ENCODE measurements around the gene ATRN. TPM values are rescaled to one million over a fixed set of nuclear protein-coding genes. Genes with fewer than 3 reads are reported as not detected.

Gene ATRN
- total RNA-seq, 1 donor from 2014 or later: 8.6 TPM

GRCh38 chr20:3631534-3631933 lies 160.7 kb downstream of the ATRN start:
- H3K4me3 ChIP-seq: no peak overlapping the region
- intact Hi-C loops (cut with DNase I): no loop called here
- no peaks in the 10 kb centered on the region for H3K4me1 ChIP-seq
- TF ChIP-seq CTCF (IDR thresholded peaks at IDR 0.05): no peak
- H3K27me3 ChIP-seq: no peaks in the 10 kb centered on the region
- no peak overlapping the region for H3K27ac ChIP-seq
- DNase-seq (ENCODE audit: low spot score in 2 of 2): no peak
- H3K36me3 ChIP-seq: peaks cover 11 to 21% of the 10 kb centered on the region in 2 donors
- H3K9me3 ChIP-seq: no peaks in the 10 kb centered on the region

DNA sequence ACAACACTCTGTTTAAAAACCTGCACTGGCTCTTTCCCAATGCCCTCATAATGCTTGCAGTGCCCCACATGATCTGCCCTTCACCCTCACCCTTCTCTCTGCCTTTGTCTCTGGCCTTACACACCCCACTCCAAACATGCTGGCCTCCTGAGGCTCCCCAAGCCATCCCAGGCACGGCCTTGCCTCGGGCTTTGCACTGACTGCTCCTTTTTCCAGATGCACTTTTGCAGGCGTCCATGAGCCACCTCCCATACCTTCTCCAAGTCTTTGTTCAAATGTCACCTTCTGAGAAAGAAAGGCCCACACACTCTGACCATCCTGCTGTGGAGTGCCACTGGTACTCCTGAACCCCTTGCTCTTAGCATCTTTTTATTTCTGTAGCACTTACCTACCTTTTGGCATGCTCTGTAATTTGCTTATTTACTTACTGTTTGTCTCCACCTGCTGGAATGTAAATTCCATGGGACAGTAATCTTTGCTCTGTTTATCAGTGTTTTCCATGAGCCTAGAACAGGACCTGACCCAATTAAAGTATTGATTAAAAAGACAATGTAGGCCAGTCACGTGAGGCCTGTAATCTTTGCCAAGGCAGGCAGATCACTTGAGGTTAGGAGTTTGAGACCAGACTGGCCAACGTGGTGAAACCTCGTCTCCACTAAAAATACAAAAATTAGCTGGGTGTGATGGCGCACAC lies 161.6 kb downstream of the ATRN start:
- Histone ChIP-seq H3K27me3 (no peaks in the 10 kb centered on the region), H3K4me3 (no peak overlapping the region), H3K9me3 (no peaks in the 10 kb centered on the region), H3K4me1 (no peaks in the 10 kb centered on the region), H3K27ac (no peak overlapping the region), H3K36me3 (peaks cover 11 to 24% of the 10 kb centered on the region in 2 donors)
- DNase-seq (ENCODE audit: low spot score in 2 of 2): no peak
- intact Hi-C loops (cut with DNase I): no loop called here
- TF ChIP-seq CTCF (IDR thresholded peaks at IDR 0.05): no peak

DNA sequence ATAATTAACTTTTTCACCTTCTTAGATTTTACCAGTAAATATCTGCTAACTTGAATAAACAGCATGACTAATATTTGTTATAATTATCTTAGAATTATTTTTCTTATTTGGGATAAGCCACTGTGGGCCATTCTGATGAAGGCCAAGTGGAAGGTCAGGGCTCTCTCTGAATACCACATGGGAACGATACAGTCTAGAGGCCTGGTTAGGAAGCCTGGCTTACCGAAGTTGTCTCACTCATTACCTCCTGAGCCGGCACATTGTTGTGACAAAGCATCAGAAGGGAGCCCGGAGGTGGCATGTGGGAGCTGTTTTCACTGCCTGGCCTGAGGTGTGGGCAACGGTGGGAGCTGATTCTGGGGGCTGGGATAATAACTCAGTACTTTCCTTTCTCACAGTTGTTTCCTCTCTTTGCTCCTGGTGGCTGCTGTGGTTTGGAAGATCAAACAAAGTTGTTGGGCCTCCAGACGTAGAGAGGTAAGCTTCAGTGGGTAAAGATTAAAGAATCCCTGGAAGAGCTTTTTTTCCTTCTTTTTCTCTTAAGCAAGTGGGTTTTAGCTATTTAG lies 163.2 kb downstream of the ATRN start:
- Histone ChIP-seq H3K4me3 (no peak overlapping the region), H3K36me3 (peaks cover 10 to 22% of the 10 kb centered on the region in 2 donors), H3K27me3 (no peaks in the 10 kb centered on the region), H3K27ac (no peak overlapping the region), H3K4me1 (no peaks in the 10 kb centered on the region), H3K9me3 (no peaks in the 10 kb centered on the region)
- no peak for DNase-seq (ENCODE audit: low spot score in 2 of 2)
- no peak for TF ChIP-seq CTCF (IDR thresholded peaks at IDR 0.05)
- intact Hi-C loops (cut with DNase I): no loop called here

DNA sequence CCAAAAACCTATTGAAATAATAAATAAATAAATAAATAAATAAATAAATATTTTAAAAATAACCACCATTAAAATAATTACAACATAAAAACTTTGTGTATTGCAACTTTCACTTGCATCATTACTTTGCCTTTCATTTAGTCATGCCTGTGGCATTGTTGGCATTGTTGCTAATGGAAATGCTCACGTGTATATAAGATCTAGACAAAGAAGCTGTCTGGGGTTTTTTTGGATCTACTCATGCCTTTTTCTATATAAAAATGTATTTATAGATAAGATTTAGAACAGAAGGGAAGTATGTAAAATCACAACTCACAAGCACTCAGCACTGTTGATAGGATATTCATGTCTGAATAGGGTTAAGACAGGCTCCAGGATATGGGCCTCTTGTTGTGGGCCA lies 164.5 kb downstream of the ATRN start:
- no peak for DNase-seq (ENCODE audit: low spot score in 2 of 2)
- intact Hi-C loops (cut with DNase I): no loop called here
- Histone ChIP-seq H3K36me3 (peaks cover 4 to 23% of the 10 kb centered on the region in 2 donors), H3K9me3 (no peaks in the 10 kb centered on the region), H3K4me3 (no peak overlapping the region), H3K27me3 (no peaks in the 10 kb centered on the region), H3K4me1 (no peaks in the 10 kb centered on the region), H3K27ac (no peak overlapping the region)
- no peak for TF ChIP-seq CTCF (IDR thresholded peaks at IDR 0.05)

GRCh38 chr20:3640259-3640658 lies 169.4 kb downstream of the ATRN start:
- H3K4me1 ChIP-seq: no peaks in the 10 kb centered on the region
- H3K27ac ChIP-seq: no peak overlapping the region
- no peak for TF ChIP-seq CTCF (IDR thresholded peaks at IDR 0.05)
- H3K4me3 ChIP-seq: no peak overlapping the region
- H3K27me3 ChIP-seq: no peaks in the 10 kb centered on the region
- DNase-seq (ENCODE audit: low spot score in 2 of 2): no peak
- H3K9me3 ChIP-seq: no peaks in the 10 kb centered on the region
- H3K36me3 ChIP-seq: peaks cover 15 to 36% of the 10 kb centered on the region in 2 donors
- intact Hi-C loops (cut with DNase I): no loop called here
